ENCODE results near the gene ZXDC. TPM values are rescaled to one million over a fixed set of nuclear protein-coding genes. Genes with fewer than 3 reads are reported as not detected.

ZXDC gene
- total and polyA plus RNA-seq, 2 donors from 2014 or later: 11.4 to 44.8 TPM

- Histone ChIP-seq H3K9ac (ENCODE audit: low read length in 3 of 3) (no peak overlapping the region), H3K36me3 (ENCODE audit: control insufficient read depth in 2 of 3, insufficient read depth in 3 of 3, low read length in 3 of 3) (peaks cover 0 to 25% (median 15%) of the 10 kb centered on the region in 3 donors), H3K27me3 (ENCODE audit: control insufficient read depth, insufficient read depth, low read length) (no peaks in the 10 kb centered on the region), H3K9me3 (ENCODE audit: control insufficient read depth in 2 of 3, insufficient read depth in 1 of 3, low read length in 3 of 3) (no peaks in the 10 kb centered on the region), H3K4me1 (ENCODE audit: control insufficient read depth in 2 of 3, insufficient read depth in 2 of 3, low read depth in 1 of 3, low read length in 3 of 3) (peaks cover 0 to 5% (median 0%) of the 10 kb centered on the region in 3 donors), H3K27ac (ENCODE audit: low read depth in 2 of 2, low read length in 2 of 2) (no peak overlapping the region), H3K4me3 (ENCODE audit: low read length in 3 of 3) (no peak overlapping the region)
- no peak for TF ChIP-seq CTCF (IDR thresholded peaks at IDR 0.05; ENCODE audit: borderline replicate concordance, extremely low read depth, insufficient read depth)
- FAIRE-seq (no peak), DNase-seq (no peak)
- intact Hi-C loops (cut with DNase I): no loop called here
Observed at GRCh38 chr3:126450219-126450618, 25.5 kb downstream of the ZXDC start.

- Histone ChIP-seq H3K9me3 (ENCODE audit: control insufficient read depth in 2 of 3, insufficient read depth in 1 of 3, low read length in 3 of 3) (no peaks in the 10 kb centered on the region), H3K4me3 (ENCODE audit: low read length in 3 of 3) (no peak overlapping the region), H3K27ac (ENCODE audit: low read depth in 2 of 2, low read length in 2 of 2) (no peak overlapping the region), H3K36me3 (ENCODE audit: control insufficient read depth in 2 of 3, insufficient read depth in 3 of 3, low read length in 3 of 3) (peaks cover 0 to 25% (median 15%) of the 10 kb centered on the region in 3 donors), H3K27me3 (ENCODE audit: control insufficient read depth, insufficient read depth, low read length) (no peaks in the 10 kb centered on the region), H3K9ac (ENCODE audit: low read length in 3 of 3) (no peak overlapping the region), H3K4me1 (ENCODE audit: control insufficient read depth in 2 of 3, insufficient read depth in 2 of 3, low read depth in 1 of 3, low read length in 3 of 3) (peaks cover 0 to 5% (median 0%) of the 10 kb centered on the region in 3 donors)
- no peak for DNase-seq
- no peak for FAIRE-seq
- intact Hi-C loops (cut with DNase I): no loop called here
- TF ChIP-seq CTCF (IDR thresholded peaks at IDR 0.05; ENCODE audit: borderline replicate concordance, extremely low read depth, insufficient read depth): no peak
Observed at GRCh38 chr3:126449621-126450051, 26.1 kb downstream of the ZXDC start.

GRCh38 chr3:126448893-126449180 lies 26.9 kb downstream of the ZXDC start:
- Histone ChIP-seq H3K9ac (ENCODE audit: low read length in 3 of 3) (no peak overlapping the region), H3K9me3 (ENCODE audit: control insufficient read depth in 2 of 3, insufficient read depth in 1 of 3, low read length in 3 of 3) (no peaks in the 10 kb centered on the region), H3K27me3 (ENCODE audit: control insufficient read depth, insufficient read depth, low read length) (no peaks in the 10 kb centered on the region), H3K36me3 (ENCODE audit: control insufficient read depth in 2 of 3, insufficient read depth in 3 of 3, low read length in 3 of 3) (peaks cover 0 to 25% (median 15%) of the 10 kb centered on the region in 3 donors), H3K4me1 (ENCODE audit: control insufficient read depth in 2 of 3, insufficient read depth in 2 of 3, low read depth in 1 of 3, low read length in 3 of 3) (peaks cover 0 to 5% (median 0%) of the 10 kb centered on the region in 3 donors), H3K27ac (ENCODE audit: low read depth in 2 of 2, low read length in 2 of 2) (no peak overlapping the region), H3K4me3 (ENCODE audit: low read length in 3 of 3) (no peak overlapping the region)
- intact Hi-C loops (cut with DNase I): no loop called here
- DNase-seq (no peak), FAIRE-seq (no peak)
- TF ChIP-seq CTCF (IDR thresholded peaks at IDR 0.05; ENCODE audit: borderline replicate concordance, extremely low read depth, insufficient read depth): no peak
